ENCODE data around the gene ZNF735. TPM values are rescaled to one million over a fixed set of nuclear protein-coding genes. Genes with fewer than 3 reads are reported as not detected.

ZNF735 gene
- total RNA-seq, 2 donors from 2014 or later = not detected

DNA sequence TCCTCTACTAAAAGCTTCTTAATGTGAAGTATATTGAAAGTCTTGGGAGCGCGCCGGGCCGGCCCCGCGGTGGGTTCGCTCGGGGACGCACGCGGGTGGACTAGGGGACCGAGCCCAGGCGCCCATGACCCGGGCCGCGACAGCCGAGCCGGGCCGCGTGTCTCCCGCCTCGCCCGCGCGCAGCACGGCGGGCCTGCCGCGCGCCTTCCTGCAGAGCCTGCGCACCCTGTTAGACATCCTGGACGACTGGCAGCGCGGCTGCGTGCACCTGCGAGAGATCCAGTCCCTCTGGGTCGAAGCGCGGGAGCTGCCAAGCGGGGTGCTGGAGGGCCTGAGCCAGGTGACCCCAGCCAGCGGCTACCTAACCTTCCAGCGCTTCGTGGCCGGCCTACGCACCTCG lies 25.4 kb upstream of the ZNF735 start:
- ATAC-seq (no peak), DNase-seq (no peak)
- no peaks in the 10 kb centered on the region for H3K4me1 ChIP-seq
- H3K9me3 ChIP-seq = peaks cover 0 to 6% (median 0%) of the 10 kb centered on the region in 3 donors
- TF ChIP-seq, protein P1, sequence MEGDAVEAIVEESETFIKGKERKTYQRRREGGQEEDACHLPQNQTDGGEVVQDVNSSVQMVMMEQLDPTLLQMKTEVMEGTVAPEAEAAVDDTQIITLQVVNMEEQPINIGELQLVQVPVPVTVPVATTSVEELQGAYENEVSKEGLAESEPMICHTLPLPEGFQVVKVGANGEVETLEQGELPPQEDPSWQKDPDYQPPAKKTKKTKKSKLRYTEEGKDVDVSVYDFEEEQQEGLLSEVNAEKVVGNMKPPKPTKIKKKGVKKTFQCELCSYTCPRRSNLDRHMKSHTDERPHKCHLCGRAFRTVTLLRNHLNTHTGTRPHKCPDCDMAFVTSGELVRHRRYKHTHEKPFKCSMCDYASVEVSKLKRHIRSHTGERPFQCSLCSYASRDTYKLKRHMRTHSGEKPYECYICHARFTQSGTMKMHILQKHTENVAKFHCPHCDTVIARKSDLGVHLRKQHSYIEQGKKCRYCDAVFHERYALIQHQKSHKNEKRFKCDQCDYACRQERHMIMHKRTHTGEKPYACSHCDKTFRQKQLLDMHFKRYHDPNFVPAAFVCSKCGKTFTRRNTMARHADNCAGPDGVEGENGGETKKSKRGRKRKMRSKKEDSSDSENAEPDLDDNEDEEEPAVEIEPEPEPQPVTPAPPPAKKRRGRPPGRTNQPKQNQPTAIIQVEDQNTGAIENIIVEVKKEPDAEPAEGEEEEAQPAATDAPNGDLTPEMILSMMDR (IDR thresholded peaks at IDR 0.05) = no peak
- no peak for TF ChIP-seq POLR2A (IDR thresholded peaks at IDR 0.05)
- H3K4me3 ChIP-seq = no peak overlapping the region
- no peak overlapping the region for H3K27ac ChIP-seq
- intact Hi-C loops (cut with DNase I) = no loop called here
- 22 to 41% methylated on average over 13 to 44 of the region's 46 CpGs for WGBS, 2 donors
- H3K27me3 ChIP-seq = no peaks in the 10 kb centered on the region
- no peaks in the 10 kb centered on the region for H3K36me3 ChIP-seq (replicated peaks in 1 of 2; ENCODE audit: insufficient read depth in 1 of 2, low read depth in 2 of 2)

GRCh38 chr7:64182036-64182790 lies 24.8 kb upstream of the ZNF735 start:
- no peak for ATAC-seq
- TF ChIP-seq, protein P1 (IDR thresholded peaks at IDR 0.05) = no peak
- TF ChIP-seq POLR2A (IDR thresholded peaks at IDR 0.05) = no peak
- H3K36me3 ChIP-seq (replicated peaks in 1 of 2; ENCODE audit: insufficient read depth in 1 of 2, low read depth in 2 of 2) = no peaks in the 10 kb centered on the region
- no peaks in the 10 kb centered on the region for H3K27me3 ChIP-seq
- whole genome bisulfite sequencing, 2 donors = 28% methylated on average over 36 of the region's 66 CpGs; no CpG with 5 or more reads in 1 of the 2 donors
- DNase-seq = no peak
- peaks cover 0 to 6% (median 0%) of the 10 kb centered on the region in 3 donors for H3K9me3 ChIP-seq
- H3K27ac ChIP-seq = no peak overlapping the region
- intact Hi-C loops (cut with DNase I) = no loop called here
- no peak overlapping the region for H3K4me3 ChIP-seq
- H3K4me1 ChIP-seq = no peaks in the 10 kb centered on the region

DNA sequence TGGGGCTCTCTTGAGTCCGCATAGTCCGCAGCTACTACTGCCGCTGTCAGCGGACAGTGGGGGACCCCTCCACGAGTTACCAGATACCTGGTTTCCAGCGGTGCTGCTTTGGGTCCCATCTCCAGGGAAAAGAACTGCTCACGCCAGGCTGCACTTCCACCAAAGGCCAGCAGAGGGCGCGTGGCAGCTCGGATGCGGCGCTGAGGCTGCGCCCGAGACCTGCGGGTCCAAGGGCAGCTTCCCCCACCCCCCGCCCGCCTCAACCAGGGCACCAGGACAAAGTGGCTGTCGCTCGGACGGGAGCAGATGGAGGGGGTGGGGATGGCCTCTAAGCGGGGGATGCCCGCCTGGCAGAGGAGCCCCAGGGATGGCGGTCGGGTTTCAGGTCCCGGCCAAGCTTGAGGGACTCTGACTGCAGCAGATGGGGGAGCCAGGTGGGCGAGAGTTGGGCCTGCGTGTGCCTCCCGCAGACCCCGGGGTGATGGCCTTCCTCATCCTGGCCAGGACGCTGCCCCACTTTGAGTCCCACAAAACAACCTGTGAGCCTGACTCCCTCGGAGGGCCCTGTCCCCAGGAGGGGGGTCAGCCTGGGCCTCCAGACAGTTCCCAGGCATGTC lies 23.8 kb upstream of the ZNF735 start:
- no peak for ATAC-seq
- H3K27me3 ChIP-seq = no peaks in the 10 kb centered on the region
- WGBS, 2 donors = 10 to 19% methylated on average over 8 to 31 of the region's 31 CpGs
- H3K36me3 ChIP-seq (replicated peaks in 1 of 2; ENCODE audit: insufficient read depth in 1 of 2, low read depth in 2 of 2) = no peaks in the 10 kb centered on the region
- H3K4me1 ChIP-seq = no peaks in the 10 kb centered on the region
- no peak for TF ChIP-seq POLR2A (IDR thresholded peaks at IDR 0.05)
- TF ChIP-seq, protein P1 (IDR thresholded peaks at IDR 0.05) = peak; percentile 19 to 53 (median 42)
- peak in 2 of 4 donors; percentile 16 to 25 for DNase-seq
- intact Hi-C loops (cut with DNase I) = no loop called here
- H3K9me3 ChIP-seq = peaks cover 0 to 6% (median 0%) of the 10 kb centered on the region in 3 donors
- H3K4me3 ChIP-seq = no peak overlapping the region
- H3K27ac ChIP-seq = no peak overlapping the region

GRCh38 chr7:64183827-64184372 lies 23.1 kb upstream of the ZNF735 start:
- no peak overlapping the region for H3K27ac ChIP-seq
- H3K4me3 ChIP-seq = no peak overlapping the region
- DNase-seq = no peak
- no peaks in the 10 kb centered on the region for H3K36me3 ChIP-seq (replicated peaks in 1 of 2; ENCODE audit: insufficient read depth in 1 of 2, low read depth in 2 of 2)
- intact Hi-C loops (cut with DNase I) = no loop called here
- H3K27me3 ChIP-seq = no peaks in the 10 kb centered on the region
- H3K9me3 ChIP-seq = peaks cover 0 to 6% (median 0%) of the 10 kb centered on the region in 3 donors
- no peaks in the 10 kb centered on the region for H3K4me1 ChIP-seq
- no peak for ATAC-seq
- WGBS, 2 donors = 88 to 94% methylated on average over 11 to 13 of the region's 13 CpGs
- no peak for TF ChIP-seq POLR2A (IDR thresholded peaks at IDR 0.05)
- TF ChIP-seq, protein P1 (IDR thresholded peaks at IDR 0.05) = no peak
